Activated T-helper 9 cell treated with anti-CD3 and anti-CD28 coated beads, Interleukin-2, amount 50 U/mL, for 16 hours (primary cell): ENCODE data around the gene FAM20A.

Experiments
- DNase-seq: peaks from one replicate; pipeline ENCODE4 v3.0.0-alpha.2; 2020; ENCODE audit warnings: low read depth

The FAM20A gene

DNA sequence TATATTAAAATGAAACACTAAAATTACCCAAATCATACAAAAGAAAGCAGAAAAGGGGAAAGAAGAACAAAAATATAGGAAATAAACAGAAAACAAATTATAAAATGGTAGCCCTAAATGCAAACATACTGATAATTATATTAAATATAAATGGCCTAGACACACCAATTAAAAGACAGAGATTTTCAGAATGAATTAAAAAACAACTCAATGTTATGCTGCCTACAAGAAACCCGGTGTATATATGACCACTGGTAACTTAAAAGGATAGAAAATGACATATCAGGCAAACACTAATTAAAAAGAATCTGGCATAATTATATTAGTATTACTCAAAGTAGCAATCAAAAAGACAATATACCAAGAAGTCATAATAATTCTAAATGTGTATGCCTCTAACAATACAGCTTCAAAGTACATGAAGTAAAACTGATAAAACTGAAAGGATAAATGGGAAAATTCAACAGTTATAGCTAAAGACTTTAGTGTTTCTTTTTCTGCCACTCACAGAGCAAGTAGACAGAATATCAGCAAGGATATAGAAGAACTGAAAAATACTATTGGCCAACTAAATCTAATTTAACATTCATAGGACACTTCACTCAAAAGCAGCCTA is 7.5 kb upstream of the FAM20A start:
- DNase-seq: no peak

GRCh38 chr17:68606451-68607307 is 5.5 kb upstream of the FAM20A start:
- no peak for DNase-seq

DNA sequence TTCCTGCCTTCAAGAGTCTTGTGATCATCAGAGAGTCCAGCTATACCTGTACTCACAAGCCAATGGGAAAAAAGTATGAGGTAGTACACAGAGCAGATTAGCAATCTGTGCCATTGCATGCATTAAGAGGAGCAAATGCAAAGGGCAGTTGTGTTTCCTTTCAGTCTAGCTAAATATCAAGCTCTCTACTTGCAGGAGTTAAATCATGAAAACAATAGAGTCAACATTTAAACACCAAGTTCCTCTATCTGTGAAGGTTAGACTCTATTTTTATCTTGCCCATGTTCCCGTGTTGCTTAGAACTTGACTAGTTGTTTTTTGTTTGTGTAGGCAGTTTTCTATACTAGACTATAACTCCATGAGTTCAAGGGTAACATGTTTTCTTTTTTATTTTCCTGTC is 4.7 kb upstream of the FAM20A start:
- DNase-seq: no peak

DNA sequence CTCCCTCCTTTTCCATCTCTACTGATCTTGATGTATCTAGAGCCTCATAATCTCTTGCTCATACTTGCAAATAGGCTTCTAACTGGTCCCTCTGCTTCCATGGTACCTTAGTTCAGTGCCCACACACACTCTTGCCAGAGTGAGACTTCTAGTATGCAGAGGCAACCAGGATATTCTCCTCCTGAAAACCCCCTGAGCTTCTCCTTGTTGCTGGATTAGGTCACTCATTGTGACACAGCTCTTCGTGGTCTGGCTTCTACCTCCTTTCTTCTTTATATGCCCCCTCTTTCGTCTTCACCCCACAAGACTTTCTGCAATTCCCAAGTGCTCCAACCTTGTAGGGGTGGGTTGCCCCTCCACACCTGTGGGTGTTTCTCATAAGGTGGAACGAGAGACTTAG is 2.5 kb upstream of the FAM20A start:
- no peak for DNase-seq

- DNase-seq: no peak
These were observed 1.9 kb upstream of the FAM20A start for GRCh38 chr17:68603027-68603426.

DNA sequence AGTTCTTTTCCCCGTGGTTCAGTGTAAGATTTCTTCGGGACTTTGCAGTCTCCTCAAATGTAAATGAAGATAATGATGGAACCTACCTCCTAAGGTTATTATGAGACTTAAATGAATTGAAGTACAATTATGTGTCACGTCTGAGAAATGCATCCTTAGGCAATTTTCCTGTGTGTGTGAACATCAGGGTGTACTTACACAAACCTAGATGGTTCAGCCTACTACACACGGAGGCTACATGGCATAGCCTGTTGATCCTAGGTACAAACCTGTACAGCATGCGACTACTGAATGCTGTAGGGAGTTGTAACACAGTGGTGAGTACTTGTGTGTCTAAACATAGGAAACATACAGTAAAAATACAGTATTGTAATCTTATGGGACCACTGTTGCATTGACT is 1.1 kb upstream of the FAM20A start:
- DNase-seq: no peak

GRCh38 chr17:68601565-68602288 is 560 bp upstream of the FAM20A start:
- DNase-seq: no peak

DNA sequence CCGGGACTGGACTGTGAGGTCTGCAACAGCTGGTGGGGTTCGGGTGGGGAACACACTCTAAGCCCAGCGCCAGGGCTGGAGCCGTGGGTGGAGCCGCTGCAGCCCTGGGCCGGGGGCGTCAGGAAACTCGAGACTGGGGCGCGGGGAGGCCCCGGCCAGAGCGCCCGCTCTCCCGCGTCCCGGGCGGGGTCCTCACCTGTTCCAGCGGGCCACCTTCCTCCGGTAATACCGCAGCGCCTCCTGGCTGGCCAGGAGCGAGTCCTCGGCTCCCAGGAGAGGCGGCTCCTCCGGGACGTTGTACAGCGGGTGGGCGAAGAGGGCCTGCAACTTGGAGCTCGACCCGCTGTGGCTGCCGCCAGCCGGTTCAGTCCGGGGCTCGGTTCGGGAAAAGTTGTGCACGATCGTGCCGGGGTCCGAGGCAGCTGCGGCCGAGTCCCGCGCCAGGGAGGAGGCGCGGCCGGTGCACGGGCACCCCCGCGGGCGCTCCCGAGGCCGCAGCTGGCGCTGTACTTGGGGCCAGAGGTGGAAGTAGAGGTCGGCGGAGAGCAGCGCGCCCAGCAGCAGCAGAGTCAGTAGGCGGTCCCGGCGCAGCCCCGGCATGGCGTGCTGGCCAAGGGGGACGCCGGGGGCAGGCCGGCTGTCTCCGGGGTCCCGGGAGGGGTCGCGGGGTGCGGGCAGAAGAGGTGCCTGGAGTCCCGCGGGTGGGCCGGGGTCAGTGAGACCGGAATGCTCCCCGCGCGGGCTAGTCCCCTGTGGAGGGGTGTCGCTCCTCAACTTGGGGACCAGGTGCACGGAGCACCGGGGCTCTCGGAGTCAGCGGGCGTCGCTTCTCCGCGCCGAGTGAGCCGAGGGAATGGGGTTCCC is 868 bp downstream of the FAM20A start:
- DNase-seq: no peak

- DNase-seq: no peak
These were observed 1.6 kb downstream of the FAM20A start for GRCh38 chr17:68599552-68600066.

DNA sequence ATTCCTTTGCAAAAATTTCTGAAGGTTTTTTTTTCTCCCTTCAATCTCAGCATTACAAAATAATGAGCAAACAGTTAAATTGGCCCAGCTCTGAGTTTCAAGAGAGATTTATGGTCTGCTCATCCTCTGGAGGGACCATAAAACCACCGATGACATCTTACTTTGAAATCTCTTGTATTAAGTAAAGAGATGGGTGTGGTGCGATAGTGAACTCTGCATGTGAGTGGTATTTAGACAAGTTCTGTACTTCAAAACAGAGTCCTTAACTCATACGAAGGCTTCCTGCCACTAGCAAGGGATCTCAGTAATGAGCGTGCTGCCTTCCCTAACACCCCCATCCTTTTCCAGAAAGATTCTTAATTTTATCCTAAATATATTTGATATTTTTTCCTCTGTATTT is 2.1 kb downstream of the FAM20A start:
- no peak for DNase-seq

DNA sequence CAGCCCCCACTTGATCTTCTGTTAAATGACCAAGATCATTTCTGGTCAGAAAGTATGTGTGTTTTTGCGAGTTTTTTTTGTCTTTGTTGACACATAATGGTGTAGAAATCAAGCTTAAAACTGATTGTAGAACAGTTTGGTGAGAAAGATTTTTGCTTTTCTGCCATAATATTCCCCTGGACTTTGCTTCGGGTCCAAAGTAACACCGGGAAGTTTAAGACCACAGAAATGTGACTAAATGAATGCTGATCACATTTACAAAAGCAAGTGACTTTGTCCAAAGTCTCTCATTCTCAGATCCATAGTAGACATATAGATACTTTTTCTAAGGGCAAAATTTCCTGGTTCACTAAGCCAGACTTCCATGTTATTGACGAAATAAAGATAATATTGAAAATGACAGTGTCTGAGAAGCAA is 2.6 kb downstream of the FAM20A start:
- DNase-seq: no peak

DNA sequence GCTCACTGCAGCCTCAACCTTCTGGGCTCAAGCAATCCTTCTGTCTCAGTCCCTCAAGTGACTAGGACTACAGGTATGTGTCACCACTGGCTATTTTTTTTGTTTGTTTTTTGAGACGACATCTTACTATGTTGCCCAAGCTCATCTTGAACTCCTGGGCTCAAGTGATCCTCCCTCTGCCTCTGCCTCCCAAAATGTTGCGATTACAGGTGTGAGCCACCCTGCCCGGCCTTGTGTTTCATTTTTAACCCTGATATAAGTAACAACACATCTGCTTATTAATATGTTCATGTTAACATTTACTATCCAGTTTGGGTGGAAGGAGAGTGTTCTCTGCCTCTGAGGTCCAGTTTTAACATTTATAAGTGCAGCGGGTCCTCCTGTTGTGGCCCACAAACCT is 3.1 kb downstream of the FAM20A start:
- DNase-seq: no peak

DNA sequence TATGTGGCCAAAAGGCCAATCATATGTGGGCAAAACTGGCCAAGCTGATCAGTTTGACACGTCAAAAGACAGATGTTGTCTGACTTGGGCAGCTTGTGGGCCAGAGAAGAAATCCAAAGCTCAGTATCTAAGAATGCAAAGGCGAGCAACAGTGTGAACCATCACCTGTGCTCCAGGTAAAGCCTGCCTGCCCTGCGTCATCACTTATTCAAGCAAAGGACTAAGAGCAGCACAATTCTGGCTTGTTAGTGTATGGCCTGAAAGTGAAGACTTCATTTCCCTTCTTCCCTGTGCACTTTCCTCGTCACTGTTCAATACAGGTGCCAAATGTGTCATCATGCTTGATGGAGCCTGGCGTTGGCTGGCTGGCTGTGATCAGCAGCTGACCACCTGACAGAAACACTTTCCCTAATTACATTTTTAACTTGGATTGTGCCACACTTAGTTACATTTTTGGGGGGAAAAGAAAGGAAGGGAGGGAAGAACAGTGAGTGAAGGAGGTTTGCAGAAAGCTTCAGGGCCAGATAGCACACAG is 4.7 kb downstream of the FAM20A start:
- DNase-seq: no peak

DNA sequence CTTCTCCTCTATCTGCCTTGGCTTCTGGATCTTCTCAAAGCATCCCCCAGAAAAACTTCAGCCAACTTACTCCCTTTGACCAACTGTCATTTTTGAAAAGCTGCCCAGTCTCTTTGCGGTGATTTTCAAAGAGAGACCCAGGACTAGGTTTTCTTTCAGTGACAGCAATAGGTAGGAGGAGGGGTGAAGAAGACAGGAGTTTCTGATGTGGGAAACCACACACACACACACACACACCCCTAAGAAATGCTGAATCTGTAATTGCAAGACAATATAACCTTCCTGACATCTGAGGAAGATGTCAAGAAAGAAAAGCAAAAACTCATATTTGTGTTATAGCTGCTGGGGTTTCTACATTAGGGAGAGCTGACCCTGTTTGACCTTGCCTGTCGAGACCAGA is 5.2 kb downstream of the FAM20A start:
- DNase-seq: no peak

DNA sequence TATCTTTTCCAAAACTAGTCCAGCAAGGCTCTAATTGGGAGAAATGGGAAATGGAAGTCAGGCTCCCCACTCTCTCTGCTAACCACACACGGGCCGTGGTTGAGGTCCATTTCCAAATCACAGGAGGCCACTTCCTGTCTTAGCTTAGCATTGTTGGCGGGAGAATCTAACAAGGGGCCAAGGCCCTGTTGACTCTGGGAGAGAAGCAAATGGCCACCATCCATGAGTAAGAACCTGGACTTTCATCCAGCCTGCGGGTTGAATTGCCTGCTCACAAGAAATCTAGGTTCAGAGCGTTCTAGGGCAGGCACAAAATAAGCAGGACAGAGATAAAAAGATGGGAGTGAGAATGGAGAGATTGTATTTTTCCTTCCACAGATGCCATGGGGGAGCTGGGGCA is 5.7 kb downstream of the FAM20A start:
- DNase-seq: no peak

GRCh38 chr17:68594552-68594951 is 6.6 kb downstream of the FAM20A start:
- DNase-seq: no peak

- no peak for DNase-seq
These were observed 8.2 kb downstream of the FAM20A start for GRCh38 chr17:68592682-68593641.

DNA sequence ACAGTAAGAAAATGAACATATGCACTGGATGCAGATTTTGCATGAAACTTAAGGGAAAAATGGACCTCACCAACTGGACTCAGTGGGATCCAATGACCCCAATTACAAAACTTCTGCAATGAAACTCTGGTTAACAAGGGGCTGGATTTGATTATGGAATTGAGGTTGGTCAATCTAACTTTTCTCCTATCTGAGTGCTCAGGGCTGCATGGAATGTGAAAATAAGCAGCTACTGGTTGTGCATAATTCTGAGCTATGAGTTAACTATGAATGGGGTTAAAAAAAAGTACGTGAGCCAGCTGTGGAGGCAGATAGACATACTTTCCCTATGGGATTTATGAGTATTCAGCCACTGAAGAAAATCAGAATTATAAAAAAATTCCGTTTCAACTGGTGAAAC is 9.2 kb downstream of the FAM20A start:
- DNase-seq: no peak

DNA sequence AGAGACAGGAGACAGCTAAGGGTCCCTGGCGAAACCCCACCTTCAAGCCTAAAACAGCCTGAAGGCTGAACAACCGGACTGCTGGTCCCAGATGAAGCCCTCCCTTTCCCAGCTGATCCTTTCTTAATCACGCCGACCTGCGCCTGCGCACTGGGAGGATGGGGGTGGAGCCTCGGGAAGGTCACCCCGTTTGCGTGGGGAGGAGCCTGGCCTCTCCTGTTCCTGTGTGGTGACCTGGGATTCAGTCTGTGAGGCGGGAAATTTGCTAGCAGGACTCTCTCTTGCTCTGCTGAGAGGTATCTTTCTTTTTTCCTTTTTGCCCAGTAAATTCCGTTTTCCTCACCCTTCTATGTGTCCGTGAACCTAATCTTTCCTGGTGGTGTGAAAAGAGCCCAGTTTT is 9.6 kb downstream of the FAM20A start:
- no peak for DNase-seq

DNA sequence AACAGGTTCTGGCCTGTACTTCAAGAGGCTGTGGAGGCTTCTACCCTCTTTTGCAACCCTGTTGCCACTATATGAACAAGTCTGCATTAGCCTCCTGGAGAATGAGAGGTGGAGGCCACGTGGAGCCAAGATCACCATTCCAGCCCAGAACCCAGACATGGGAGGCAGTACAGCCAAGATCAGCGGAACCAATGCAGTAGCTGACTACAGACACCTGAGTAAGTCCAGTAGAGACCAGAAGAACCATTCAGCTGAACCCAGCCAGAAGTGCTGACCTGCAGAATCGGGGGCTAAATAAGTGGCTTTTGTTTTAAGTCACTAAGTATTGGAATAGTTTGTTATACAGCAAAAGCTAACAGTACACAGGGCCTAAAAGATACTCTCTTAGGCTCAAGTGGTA is 12.1 kb downstream of the FAM20A start:
- no peak for DNase-seq
